HEK293T (cell line): ENCODE results near the gene HSH2D.

Source experiments
- CTCF ChIA-PET: fragments of 350-600 bp; formaldehyde crosslinking; extraction: SDS; loops from one replicate; lab custom pipeline; 2021; ENCODE audit warnings: antibody characterized with exemption, inconsistent platforms; lab: Yijun Ruan, JAX
- POLR2A ChIA-PET: fragments of 350-600 bp; formaldehyde crosslinking; extraction: SDS; loops from one replicate; lab custom pipeline; 2020; ENCODE audit warnings: antibody characterized with exemption, inconsistent platforms; lab: Yijun Ruan, JAX
- DNase-seq: peaks from one replicate; pipeline ENCODE4 v3.0.0; 2012; ENCODE audit warnings: mixed read lengths; ENCODE audit errors: extremely low spot score
- ARNT ChIP-seq: fragments of 450-650 bp; IDR thresholded peaks from 2 replicates; pipeline ENCODE4 v1.6.1; 2017; ENCODE audit warnings: mild to moderate bottlenecking
- BHLHE40 ChIP-seq: fragments of 450-650 bp; IDR thresholded peaks from 2 replicates; pipeline ENCODE4 v1.6.1; 2016; ENCODE audit warnings: mild to moderate bottlenecking, moderate library complexity, borderline replicate concordance
- CTBP1 ChIP-seq: fragments of 450-650 bp; IDR thresholded peaks from 2 replicates; pipeline ENCODE4 v1.6.1; 2016; ENCODE audit warnings: borderline replicate concordance
- ELF4 ChIP-seq: fragments of 450-650 bp; IDR thresholded peaks from 2 replicates; pipeline ENCODE4 v1.6.1; 2017; ENCODE audit warnings: antibody characterized with exemption
- FOXA1 ChIP-seq: fragments of 450-650 bp; IDR thresholded peaks from 2 replicates; pipeline ENCODE4 v1.6.1; 2016; ENCODE audit warnings: mild to moderate bottlenecking
- FOXK2 ChIP-seq: fragments of 450-650 bp; IDR thresholded peaks from 2 replicates; pipeline ENCODE4 v1.6.1; 2016; ENCODE audit warnings: mild to moderate bottlenecking
- FOXM1 ChIP-seq: fragments of 450-650 bp; IDR thresholded peaks from 2 replicates; pipeline ENCODE4 v1.6.1; 2017; ENCODE audit warnings: mild to moderate bottlenecking, borderline replicate concordance
- HDGF ChIP-seq: fragments of 450-650 bp; IDR thresholded peaks from 2 replicates; pipeline ENCODE4 v1.6.1; 2017; ENCODE audit warnings: antibody characterized with exemption, borderline replicate concordance
- L3MBTL2 ChIP-seq: fragments of 450-650 bp; conservative IDR thresholded peaks from 2 replicates; pipeline ENCODE4 v1.6.1; 2016; ENCODE audit warnings: mild to moderate bottlenecking
- LEF1 ChIP-seq: fragments of 450-650 bp; IDR thresholded peaks from 2 replicates; pipeline ENCODE4 v1.6.1; 2017; ENCODE audit warnings: mild to moderate bottlenecking, borderline replicate concordance
- NFRKB ChIP-seq: fragments of 450-650 bp; IDR thresholded peaks from 2 replicates; pipeline ENCODE4 v1.6.1; 2016; ENCODE audit warnings: mild to moderate bottlenecking, moderate library complexity
- SP1 ChIP-seq: fragments of 450-650 bp; IDR thresholded peaks from 2 replicates; pipeline ENCODE4 v1.6.1; 2017
- SUZ12 ChIP-seq: fragments of 450-650 bp; IDR thresholded peaks from 2 replicates; pipeline ENCODE4 v1.6.1; 2016; ENCODE audit warnings: mild to moderate bottlenecking
- TARDBP ChIP-seq: fragments of 450-650 bp; IDR thresholded peaks from 2 replicates; pipeline ENCODE4 v1.6.1; 2016
- ZNF384 ChIP-seq: fragments of 450-650 bp; IDR thresholded peaks from 2 replicates; pipeline ENCODE4 v1.6.1; 2016
- TF ChIP-seq, protein P1 (sequence below): fragments of 450-650 bp; IDR thresholded peaks from 2 replicates; pipeline ENCODE4 v1.6.1; 2016

The HSH2D gene, protein sequence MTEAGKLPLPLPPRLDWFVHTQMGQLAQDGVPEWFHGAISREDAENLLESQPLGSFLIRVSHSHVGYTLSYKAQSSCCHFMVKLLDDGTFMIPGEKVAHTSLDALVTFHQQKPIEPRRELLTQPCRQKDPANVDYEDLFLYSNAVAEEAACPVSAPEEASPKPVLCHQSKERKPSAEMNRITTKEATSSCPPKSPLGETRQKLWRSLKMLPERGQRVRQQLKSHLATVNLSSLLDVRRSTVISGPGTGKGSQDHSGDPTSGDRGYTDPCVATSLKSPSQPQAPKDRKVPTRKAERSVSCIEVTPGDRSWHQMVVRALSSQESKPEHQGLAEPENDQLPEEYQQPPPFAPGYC

DNA sequence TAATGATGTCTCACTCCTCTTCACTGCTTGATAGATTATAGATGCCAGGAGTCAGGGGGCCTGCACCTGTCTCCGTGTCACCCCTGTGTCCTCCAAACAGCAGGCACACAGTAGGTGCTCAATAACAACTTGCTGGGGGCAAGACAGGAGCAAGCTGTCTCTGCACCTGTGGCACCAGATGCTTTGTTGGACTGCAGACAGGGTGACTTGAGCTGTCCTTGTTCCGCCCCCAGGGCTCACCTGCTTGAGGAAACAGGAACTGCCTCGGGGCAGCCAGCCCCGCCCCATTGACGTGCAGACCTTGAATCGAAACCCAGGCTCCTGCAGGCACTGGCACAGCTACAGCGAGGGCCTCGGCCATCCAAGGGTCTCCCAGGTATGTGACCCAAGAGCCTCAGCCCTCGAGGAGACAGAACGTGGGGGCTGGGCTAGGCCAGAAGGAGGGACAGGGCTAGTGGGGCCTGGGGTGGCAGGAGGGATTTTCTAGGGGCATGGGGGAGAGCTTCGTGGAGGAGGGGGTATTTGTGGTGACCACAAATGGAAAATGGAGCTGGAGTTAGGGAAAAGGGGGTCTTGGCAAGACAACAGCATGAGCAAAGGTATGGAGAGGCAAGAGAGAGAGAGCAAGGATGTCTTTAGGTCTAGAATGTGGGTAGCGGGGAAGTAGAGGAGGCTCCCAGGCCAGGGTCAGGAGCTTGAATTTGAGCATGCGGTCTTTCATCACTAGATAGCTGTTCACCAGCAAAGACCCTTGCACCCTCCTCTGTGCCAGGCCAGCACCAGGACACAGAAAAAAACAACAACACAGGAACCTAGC, at the start of gene HSH2D:
TSS of gene HSH2D (plus strand) at position 287 of the 817 bp plus-strand sequence. CDS start 5,066 bp downstream, outside the sequence.
- CTCF ChIA-PET = no interaction called here
- no peak for DNase-seq
- POLR2A ChIA-PET = no interaction called here
- TF ChIP-seq LEF1 (no peak), SP1 (no peak), FOXM1 (no peak), BHLHE40 (no peak), L3MBTL2 (no peak), CTBP1 (no peak), FOXA1 (no peak), NFRKB (no peak), ELF4 (no peak), SUZ12 (no peak), ZNF384 (no peak), FOXK2 (no peak), TARDBP (no peak), HDGF (no peak), ARNT (no peak)
- TF ChIP-seq, protein P1, sequence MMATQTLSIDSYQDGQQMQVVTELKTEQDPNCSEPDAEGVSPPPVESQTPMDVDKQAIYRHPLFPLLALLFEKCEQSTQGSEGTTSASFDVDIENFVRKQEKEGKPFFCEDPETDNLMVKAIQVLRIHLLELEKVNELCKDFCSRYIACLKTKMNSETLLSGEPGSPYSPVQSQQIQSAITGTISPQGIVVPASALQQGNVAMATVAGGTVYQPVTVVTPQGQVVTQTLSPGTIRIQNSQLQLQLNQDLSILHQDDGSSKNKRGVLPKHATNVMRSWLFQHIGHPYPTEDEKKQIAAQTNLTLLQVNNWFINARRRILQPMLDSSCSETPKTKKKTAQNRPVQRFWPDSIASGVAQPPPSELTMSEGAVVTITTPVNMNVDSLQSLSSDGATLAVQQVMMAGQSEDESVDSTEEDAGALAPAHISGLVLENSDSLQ = no peak

DNA sequence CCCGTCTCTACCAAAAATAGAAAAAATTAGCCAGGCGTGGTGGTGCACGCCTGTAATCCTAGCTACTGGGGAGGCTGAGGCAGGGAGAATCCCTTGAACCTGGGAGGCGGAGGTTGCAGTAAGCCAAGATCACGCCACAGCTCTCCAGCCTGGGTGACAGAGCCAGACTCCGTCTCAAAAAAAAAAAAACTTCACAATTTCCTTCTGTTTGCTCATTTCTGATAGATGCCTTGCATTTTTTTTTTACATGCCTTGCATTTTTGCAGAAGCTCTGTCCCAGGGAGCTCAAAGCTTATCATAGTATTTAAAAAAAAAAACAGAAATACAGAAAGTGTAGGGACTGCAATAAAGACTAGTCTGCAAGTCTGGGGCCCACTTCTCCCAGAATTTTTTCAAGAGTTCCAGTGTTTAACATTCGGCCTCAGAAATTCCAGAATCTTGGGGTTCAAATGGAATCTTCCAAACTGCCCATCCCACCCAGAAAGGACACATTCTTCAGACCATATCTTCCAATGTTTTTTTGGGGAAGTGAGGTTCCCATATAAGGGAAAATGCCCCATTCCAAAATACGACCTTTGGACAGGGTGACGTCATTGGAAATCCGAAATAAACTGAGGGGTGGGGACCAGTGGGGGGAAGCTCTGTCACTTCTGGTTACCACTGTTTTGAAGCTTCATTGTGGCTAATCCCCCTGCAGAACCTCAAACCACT, 49.0 kb upstream of the HSH2D start:
- DNase-seq = no peak
- POLR2A ChIA-PET = no interaction called here
- TF ChIP-seq ARNT = no peak
- no peak for TF ChIP-seq CTBP1
- TF ChIP-seq FOXK2 = no peak
- no peak for TF ChIP-seq LEF1
- TF ChIP-seq FOXA1 = no peak
- no peak for TF ChIP-seq SUZ12
- TF ChIP-seq, protein P1 = no peak
- TF ChIP-seq SP1 = no peak
- TF ChIP-seq TARDBP = no peak
- no peak for TF ChIP-seq BHLHE40
- no peak for TF ChIP-seq FOXM1
- TF ChIP-seq L3MBTL2 = no peak
- TF ChIP-seq ZNF384 = no peak
- CTCF ChIA-PET = no interaction called here

DNA sequence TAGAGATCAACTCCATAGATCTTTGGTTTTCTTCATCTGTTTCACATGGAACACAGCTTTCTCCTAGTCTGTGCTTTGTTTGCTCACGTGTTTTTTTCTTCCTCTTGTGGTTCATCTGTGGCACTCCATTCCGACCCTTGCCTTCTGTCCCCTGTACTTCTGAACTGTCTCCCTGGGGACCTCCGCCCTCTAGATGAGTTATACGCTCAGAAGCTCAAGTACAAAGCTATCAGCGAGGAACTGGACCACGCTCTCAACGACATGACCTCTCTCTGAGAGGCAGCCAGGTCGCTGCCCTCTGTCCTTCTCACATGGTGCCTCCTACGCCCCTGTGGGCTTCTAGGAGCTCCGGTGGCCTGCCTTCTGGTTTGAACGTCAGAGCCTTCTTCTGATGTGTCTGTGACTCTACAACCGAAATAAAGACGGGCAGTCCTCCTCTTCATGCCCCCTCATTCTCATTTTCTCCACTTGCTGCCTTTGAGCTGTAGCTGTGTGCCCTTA, 48.4 kb upstream of the HSH2D start:
- no peak for TF ChIP-seq LEF1
- CTCF ChIA-PET = no interaction called here
- POLR2A ChIA-PET = no interaction called here
- DNase-seq = no peak

DNA sequence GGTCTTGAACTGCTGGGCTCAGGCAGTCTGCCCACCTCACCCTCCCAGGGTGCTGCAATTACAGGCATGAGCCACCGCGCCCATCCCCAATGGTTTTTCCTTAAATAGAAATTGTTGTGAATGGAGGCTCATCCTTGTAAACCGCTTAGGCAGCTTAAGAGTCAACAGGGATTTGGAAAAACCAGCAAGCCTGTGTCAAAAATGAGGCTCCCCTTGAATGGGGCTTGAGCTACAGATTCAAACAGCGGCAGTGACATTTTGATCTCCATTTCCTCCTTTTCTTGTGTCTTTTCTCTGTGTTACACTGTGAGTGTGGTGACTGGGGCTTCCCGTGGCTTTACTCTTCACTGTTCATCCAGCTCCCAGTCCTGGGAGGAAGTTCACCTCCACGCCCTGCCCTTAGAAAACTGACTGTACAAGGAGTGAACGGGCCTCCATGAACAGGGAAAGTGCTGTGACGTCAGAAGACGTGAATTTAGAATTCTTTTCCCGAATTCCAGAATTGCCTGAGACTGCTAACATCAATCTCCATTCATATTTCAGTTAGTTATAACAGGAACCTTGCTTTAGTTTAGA, 47.1 kb upstream of the HSH2D start:
- no peak for DNase-seq
- POLR2A ChIA-PET = no interaction called here
- no peak for TF ChIP-seq NFRKB
- TF ChIP-seq SUZ12 = no peak
- no peak for TF ChIP-seq LEF1
- TF ChIP-seq ARNT = no peak
- no peak for TF ChIP-seq L3MBTL2
- TF ChIP-seq, protein P1 = no peak
- no peak for TF ChIP-seq FOXM1
- no peak for TF ChIP-seq BHLHE40
- no peak for TF ChIP-seq ELF4
- no peak for TF ChIP-seq FOXK2
- TF ChIP-seq SP1 = no peak
- CTCF ChIA-PET = no interaction called here

DNA sequence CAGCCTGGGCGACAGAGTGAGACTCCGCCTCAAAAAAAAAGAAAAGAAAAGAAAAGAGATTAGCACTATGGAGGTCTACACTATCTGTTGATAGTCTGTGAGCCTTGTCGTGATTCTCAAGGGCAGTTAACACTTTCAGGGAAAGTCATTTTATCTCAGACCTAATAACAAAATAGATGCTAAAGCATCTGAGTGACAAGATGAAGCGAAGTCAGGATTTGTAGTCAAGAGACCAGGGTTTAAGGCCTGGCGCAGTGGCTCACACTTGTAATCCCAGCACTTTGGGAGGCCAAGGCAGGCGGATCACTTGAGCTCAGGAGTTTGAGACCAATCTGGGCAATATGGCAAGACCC, 45.1 kb upstream of the HSH2D start:
- CTCF ChIA-PET = no interaction called here
- TF ChIP-seq, protein P1 = no peak
- TF ChIP-seq TARDBP (no peak), CTBP1 (no peak), FOXK2 (no peak), HDGF (no peak), LEF1 (no peak), NFRKB (no peak), ELF4 (no peak)
- DNase-seq = no peak
- POLR2A ChIA-PET = no interaction called here
